ENCODE measurements around the gene TMEM181.
"Not testable (repeated sequence)": the region's sequence is repeated elsewhere in the genome, so short reads cannot be mapped to it uniquely, and the experiment has no call there.

TMEM181 gene, protein sequence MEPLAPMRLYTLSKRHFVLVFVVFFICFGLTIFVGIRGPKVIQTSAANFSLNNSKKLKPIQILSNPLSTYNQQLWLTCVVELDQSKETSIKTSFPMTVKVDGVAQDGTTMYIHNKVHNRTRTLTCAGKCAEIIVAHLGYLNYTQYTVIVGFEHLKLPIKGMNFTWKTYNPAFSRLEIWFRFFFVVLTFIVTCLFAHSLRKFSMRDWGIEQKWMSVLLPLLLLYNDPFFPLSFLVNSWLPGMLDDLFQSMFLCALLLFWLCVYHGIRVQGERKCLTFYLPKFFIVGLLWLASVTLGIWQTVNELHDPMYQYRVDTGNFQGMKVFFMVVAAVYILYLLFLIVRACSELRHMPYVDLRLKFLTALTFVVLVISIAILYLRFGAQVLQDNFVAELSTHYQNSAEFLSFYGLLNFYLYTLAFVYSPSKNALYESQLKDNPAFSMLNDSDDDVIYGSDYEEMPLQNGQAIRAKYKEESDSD

DNA sequence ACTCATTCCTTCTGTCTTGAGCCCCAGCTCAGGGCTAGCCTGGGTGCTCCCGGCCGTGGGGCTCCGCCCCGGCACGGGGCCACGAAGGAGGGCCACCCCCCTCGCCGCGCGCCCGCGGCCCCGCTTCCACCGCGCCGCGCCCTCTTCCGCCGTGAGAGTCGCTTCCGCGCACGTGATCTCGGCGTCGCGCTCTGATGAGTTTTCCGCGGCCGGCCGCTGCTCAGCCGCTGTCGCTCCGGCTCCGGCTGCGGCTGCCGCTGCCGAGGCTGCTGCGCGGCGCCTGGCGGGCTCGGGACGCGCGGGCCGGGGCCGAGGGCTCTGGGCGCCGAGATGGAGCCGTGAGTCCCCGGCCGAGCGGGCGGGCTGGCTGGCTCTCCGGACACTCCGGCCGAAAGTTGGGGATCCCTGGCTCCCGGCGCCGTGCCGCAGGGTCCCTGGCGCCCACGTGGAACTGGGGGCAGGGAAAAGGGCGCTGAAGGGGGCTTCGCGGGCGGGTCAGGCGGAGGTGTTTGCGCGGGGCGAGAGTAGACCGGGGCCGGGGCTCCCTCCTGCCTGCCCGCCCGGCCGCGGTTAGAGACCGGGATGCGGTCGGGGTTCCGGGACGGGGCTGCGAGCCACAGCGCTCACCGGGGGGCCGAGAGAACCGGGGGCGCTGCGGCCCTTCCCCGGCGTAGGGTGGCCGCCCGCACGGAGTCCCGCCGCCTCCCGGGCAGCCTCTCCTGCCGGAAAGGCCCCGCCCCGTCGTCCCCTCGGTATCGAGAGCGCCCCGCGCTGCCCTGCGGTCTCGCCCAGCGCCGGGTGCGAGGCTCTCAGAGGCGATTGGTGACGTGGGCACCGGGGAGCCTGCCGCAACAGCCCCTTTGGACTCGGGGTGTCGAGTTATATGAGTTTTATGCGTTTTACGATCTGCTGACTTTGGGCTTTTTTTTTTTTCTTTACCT, at the start of gene TMEM181:
Gene TMEM181 (plus strand): TSS at position 197 of the 941 bp plus-strand sequence. CDS start 134 bp downstream, at position 331.
- DNase-seq, result peak; percentile 48 to 93

- DNase-seq, result no peak
Measured at GRCh38 chr6:158512809-158513208, 47.1 kb upstream of the TMEM181 start.

DNA sequence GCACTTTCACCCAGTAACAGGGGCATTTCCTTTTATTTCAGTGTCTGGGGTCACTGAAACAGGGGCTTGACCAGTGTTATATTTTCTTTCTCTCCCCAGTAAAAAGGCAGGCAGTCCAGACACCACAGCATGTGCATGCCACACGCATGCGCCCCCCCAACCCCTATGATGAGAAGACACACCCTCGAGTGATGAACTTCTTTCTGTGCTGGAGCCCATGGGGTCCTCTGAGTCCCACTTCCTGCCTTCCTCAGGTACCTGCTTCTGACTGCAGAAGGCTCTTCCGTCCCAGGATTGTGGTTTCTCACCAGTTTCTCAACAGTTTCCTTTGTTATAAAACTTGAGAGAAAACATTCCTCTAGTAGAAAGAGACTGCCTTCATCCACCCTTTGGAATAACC, 45.7 kb upstream of the TMEM181 start:
- no peak for DNase-seq

GRCh38 chr6:158514991-158515390, 44.9 kb upstream of the TMEM181 start:
- no peak for DNase-seq

DNA sequence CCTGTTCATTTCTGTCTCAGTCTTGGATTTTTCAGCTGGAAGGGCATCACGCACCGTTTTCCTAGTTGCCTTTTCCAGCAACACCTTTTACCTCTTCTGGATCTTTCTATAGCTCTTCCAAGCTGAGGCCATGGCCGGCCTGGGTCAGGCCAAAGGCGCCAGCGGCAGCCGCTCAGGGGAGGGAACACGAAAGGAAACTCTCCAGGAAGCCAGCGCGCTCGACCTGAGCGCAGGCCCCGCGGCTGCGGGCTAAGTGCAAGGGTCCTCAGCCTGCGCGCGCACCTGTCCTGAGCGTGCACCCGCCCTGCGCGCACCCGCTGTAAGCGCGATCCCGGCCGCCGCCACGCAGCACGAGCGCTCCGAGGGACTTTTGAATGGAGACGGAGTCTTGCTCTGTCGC, 43.8 kb upstream of the TMEM181 start:
- no peak for DNase-seq

DNA sequence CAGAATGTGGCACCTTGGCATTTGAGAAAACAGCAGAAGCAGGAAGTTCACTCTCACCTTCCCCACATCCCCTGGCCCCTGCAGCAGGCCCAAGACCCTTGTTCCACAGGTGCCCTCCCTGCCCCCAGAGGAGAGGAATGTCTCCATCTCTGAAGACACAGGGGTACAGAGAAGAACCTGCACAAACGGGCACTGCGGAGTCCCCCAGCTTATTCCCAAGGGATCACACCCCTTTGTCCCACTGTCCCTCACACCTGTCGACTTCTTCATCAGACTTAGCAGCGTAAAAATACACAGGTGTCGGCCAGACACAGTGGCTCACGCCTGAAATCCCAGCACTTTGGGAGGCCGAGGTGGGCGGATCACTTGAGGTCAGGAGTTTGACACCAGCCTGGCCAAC, 42.9 kb upstream of the TMEM181 start:
- DNase-seq, result no peak

DNA sequence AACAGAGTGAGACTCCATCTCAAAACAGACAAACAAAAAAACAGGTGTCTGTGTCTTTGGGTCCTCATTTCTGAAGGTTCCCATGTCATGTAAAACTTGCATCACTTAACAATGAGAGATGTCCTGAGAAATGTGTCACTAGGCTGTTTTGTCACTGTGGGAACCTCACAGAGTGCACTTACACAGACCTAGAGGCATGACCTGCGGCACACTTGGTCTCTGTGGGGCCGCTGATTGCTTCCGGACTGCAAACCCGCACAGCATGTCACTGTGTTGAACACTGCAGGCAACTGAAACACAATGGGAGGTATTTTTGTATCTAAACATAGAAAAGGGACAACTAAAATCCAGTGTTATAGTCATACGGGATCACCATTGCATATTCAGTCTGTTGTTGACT, 42.3 kb upstream of the TMEM181 start:
- DNase-seq, result no peak

DNA sequence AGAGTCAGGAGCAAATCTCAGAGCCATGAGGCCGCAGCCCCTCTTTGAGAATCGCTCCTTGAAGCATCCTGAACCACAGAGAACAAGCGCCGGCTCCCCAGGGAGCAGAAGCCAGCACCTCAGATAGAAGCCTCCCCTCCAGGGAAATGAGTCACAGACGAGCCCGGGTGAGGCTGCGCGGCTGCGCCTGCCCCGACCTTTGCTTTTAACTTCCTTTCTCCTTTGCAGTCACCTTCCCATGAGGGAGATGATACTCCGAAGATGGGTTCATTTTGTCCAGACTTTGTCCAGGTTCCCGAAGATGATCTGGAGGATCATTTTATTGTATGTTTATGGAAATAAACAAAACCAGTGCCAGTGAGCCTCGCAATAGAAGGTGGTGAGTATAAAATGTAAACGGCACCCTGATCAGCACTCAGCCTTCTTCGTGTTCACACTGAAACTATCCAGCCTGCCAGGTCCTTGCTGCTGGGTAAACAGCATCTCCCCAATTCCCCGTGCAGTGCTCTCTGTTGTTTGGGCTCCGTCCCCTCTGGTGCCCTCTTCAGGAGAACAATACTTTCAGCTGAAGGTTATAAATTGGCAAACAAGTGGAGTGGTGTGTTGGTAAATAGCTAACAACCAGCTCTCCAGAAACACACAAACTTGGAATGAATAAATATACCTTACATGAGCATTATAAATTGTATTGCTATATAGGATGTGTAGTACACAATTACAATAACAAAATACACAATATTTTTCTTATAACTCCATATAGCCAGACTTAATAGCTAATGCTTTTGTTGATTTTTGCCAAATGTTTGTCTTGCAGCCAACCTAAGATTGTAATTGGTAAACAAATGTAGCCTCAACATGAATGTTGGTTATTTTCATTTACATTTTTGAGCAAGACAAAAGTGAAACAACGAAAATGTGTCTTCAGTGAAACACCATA, 41.4 kb upstream of the TMEM181 start:
- DNase-seq, result peak; percentile 79 to 85

DNA sequence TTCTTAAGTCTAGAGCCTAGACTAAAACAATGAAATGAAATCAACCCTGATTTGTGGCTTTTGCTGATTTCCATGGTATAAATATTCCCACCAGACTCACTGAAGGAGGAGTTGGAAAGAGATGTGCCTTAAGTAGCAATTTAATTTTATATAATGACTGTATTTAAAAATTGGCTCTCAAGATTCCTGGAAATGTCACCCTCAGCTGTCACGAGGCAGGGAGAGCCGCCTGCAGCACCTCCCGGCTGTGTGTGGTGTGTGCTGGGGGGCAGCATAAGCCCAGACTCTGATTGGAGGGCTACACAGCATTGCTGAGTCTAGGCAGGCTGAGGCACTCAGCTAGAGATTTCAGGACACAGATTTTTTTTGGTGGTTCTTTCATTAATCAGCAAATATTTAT, 40.6 kb upstream of the TMEM181 start:
- DNase-seq, result no peak

GRCh38 chr6:158519761-158520160, 40.1 kb upstream of the TMEM181 start:
- no peak for DNase-seq

GRCh38 chr6:158520975-158521374, 38.9 kb upstream of the TMEM181 start:
- DNase-seq, result not testable (repeated sequence)

DNA sequence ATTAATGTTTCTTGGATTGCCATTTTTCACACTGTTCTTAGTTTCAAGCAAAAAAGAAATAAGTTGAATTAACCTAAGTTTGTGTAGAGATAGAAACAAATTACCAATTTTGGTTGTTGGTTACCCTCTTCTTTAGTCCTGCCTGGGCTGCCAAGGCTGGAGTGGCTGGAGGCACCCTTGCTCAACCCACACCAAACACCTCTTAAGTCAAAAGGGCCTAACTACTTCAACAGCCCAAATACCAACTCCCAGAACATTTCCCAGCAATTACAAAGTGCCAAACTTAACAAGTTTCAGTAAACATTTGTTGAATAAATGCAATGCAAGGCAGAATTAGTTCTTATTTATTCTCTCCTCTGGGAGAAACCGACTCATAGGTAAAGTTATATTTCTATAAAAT, 38.1 kb upstream of the TMEM181 start:
- DNase-seq, result no peak

DNA sequence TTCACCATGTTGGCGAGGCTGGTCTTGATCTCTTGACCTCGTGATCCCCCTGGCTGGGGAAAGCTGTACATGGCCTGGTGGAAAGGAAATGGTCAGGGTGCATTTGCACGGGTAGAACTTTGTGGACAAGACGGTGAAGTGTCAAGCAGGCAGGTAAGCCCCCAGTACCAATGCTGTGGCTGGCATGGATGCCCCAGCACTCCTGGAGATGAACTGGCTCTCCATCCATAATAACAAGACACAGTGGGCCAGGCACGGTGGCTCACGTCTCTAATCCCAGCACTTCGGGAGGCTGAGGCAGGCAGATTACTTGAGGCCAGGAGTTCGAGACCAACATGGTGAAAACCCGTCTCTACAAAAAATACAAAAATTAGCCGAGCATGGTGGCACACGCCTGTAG, 37.3 kb upstream of the TMEM181 start:
- DNase-seq, result no peak

DNA sequence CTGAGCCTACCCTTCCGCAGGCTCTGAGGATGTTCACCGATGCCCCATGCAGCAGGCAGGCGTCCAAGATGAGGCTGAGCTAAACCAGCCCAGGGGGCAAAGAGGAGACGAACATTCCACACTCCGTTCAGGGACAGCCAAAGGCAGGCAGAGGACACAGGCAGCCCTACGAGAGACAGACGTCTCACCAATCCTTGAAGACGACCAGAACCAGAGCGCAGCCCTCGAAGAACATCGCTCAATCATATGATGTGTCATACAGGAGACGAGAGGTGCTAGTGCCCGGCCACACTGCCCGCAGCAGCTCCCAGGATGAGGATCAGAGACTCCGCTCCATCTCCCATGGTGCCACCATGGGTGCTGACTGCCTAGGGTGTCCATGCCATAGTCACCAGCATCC, 35.6 kb upstream of the TMEM181 start:
- no peak for DNase-seq

DNA sequence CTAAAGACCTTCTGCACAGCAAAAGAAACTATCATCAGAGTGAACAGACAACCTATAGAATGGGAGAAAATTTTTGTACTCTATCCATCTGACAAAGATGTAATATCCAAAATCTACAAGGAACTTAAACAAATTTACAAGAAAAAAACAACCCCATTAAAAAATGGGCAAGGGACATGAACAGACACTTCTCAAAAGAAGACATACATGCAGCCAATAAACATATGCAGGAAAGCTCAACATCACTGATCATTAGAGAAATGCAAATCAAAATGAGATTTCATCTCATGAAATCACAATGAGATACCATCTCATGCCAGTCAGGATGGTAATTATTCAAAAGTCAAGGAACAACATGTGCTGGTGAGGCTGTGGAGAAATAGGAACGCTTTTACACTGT, 32.0 kb upstream of the TMEM181 start:
- DNase-seq, result peak in 1 of 2 experiments; percentile 2

DNA sequence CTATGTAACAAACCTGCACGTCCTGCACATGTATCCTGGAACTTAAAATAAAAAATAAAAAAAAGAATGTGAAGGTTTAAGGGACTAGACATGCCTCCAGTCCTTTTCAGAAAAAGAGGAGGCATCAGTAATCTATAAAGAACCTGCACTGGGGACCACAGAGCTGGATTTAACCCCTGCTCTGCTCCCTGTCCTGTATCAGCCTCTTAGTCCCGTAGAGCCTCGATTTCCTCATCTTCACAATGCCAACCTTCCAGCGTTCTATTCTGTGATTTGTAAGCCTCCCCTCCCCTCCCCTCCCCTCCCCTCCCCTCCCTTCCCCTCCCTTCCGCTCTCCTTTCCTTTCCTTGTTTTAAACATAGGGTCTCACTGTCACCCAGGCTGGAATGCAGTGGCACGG, 31.1 kb upstream of the TMEM181 start:
- no peak for DNase-seq

DNA sequence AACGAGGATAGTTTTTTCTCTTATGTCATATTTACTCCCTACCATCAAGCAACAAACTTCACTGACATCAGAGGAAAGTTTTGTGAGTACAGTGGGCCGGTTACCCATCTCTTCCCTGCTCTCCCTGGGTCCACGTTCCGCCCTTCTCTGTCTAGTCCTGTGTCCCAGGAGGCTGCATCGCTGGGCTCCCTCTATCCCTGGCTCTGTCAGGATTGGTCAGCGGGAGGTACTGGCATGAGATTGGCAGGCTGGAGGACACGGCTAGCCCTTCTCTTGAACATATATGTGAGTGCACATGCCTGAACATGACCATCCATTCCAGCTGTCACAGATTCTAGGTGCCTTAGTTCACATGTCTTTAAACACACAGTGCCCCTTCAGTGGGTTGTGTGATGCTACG, 30.3 kb upstream of the TMEM181 start:
- no peak for DNase-seq

- DNase-seq, result no peak
Measured at GRCh38 chr6:158531566-158531965, 28.3 kb upstream of the TMEM181 start.

DNA sequence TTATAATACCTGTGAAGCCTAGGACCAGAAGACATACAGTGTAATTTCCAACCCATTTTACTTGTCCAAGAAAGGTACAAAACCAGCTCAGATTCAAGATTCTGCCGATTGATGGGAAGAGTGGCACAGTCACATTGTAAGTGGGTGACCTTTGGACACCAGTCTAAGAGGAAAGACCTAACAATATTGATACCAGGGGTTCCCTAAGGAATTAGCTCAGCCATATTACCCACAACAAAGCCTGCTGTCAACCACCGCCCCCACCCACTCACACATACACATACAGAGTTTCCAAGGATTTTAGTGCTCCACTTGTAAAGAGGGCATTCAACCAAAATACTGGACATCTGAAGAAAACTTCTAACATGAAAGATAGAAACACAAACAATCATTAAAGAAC, 27.9 kb upstream of the TMEM181 start:
- DNase-seq, result no peak

DNA sequence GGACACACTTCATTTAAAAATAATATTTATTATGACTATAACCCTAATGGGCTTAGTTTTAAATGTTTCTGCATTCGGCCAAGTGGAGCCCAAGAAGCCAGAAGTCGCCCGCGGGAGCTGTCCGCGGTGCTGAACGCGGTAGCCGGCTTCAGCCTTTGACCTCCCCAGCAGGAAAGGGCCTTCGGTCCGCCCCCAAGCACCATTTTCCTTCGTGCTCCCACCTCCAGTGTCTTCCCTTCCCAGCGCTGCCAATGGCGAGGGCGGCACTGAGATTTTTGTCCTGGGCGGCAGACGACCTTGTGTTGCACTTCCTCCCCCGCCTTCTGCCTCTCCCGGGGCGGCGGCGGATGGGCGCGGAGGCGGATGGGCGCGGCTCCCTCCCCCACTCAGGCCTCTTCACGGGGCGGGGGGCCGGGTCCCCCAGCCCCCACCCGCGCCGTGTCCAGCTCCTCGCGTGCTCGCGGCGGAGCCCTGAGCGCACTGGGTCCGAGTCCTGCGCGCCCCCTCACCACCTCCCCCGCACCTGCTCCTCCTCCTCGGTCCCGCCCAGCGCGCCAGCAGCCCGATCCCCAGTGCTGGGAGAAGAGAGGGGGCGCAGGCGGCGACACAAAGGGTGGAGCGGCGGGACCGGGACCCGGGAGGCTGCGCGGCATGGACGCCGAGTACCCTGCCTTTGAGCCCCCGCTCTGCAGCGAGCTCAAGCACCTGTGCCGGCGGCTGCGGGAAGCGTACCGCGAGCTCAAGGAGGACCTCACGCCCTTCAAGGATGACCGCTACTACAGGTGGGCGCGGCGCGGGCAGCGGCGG, 23.6 kb upstream of the TMEM181 start:
- DNase-seq, result peak; percentile 7 to 74

All from NCI-H526 (cell line).